ENCODE measurements around the gene BTBD9.

- no peak for TF ChIP-seq EZH2 (IDR thresholded peaks at IDR 0.05; ENCODE audit: borderline replicate concordance)
- no peak for TF ChIP-seq CTCF (IDR thresholded peaks at IDR 0.05; ENCODE audit: poor library complexity)
Observed at GRCh38 chr6:38179300-38179699, 460.4 kb downstream of the BTBD9 start.

All from hepatocyte (in vitro differentiated cells).